PC-3 (cell line): ENCODE results near the gene LATS2.

Experiments used
- EZH2phosphoT487 ChIP-seq: fragments of 300-600 bp; sonication (generic); IDR thresholded peaks from 2 replicates; pipeline ENCODE4 v1.6.1; 2018; ENCODE audit warnings: mild to moderate bottlenecking, antibody characterized with exemption, low read length, borderline replicate concordance
- TF ChIP-seq, protein P1 (sequence below): fragments of 300-600 bp; sonication (generic); conservative IDR thresholded peaks from 2 replicates; pipeline ENCODE4 v1.5.1; 2017; ENCODE audit warnings: antibody characterized with exemption, low read depth, mild to moderate bottlenecking, low read length

- TF ChIP-seq, protein P1, sequence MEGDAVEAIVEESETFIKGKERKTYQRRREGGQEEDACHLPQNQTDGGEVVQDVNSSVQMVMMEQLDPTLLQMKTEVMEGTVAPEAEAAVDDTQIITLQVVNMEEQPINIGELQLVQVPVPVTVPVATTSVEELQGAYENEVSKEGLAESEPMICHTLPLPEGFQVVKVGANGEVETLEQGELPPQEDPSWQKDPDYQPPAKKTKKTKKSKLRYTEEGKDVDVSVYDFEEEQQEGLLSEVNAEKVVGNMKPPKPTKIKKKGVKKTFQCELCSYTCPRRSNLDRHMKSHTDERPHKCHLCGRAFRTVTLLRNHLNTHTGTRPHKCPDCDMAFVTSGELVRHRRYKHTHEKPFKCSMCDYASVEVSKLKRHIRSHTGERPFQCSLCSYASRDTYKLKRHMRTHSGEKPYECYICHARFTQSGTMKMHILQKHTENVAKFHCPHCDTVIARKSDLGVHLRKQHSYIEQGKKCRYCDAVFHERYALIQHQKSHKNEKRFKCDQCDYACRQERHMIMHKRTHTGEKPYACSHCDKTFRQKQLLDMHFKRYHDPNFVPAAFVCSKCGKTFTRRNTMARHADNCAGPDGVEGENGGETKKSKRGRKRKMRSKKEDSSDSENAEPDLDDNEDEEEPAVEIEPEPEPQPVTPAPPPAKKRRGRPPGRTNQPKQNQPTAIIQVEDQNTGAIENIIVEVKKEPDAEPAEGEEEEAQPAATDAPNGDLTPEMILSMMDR: no peak
- no peak for TF ChIP-seq EZH2phosphoT487
Measured at GRCh38 chr13:21047087-21047486, 14.3 kb downstream of the LATS2 start.
